Spleen (tissue), 7 donors: Measurements from ENCODE around the gene C8A.

Experiments used
- CTCF ChIP-seq, 11 experiments: fragments of 200-600 bp in 7 of 11; fragments of 450-650 bp in 4 of 11; sonication (generic) in 4 of 11; IDR thresholded peaks in 8 of 11; conservative IDR thresholded peaks in 3 of 11; 1 replicate in 7 of 11; 2 replicates in 4 of 11; pipeline versions ENCODE4 v1.4.0 to v1.8.0; 2016 to 2021; ENCODE audit warnings: antibody characterized with exemption in 11 of 11, inconsistent platforms in 4 of 11, mild to moderate bottlenecking in 1 of 11
- POLR2A ChIP-seq, 3 donors: fragments of 450-650 bp; IDR thresholded peaks; one replicate each; pipeline ENCODE4 v1.5.1; 2017; ENCODE audit warnings: antibody characterized with exemption in 3 of 3, mild to moderate bottlenecking in 1 of 3
- POLR2AphosphoS5 ChIP-seq, 3 donors: sonication (generic); formaldehyde crosslinking; IDR thresholded peaks; one replicate each; pipeline ENCODE4 v1.5.1; 2017; ENCODE audit warnings: antibody characterized with exemption in 3 of 3
- donor health status: DM: no; HTN: no; CAD: no; lungs with moderate emphysema.
- donor health status: DM: no; HTN: no; CAD: no.
- donor health status: DM: no; HTN: no; CAD: no.

- TF ChIP-seq CTCF (IDR thresholded peaks at IDR 0.05 in 8 of 11, conservative IDR thresholded peaks at IDR 0.05 in 3 of 11) = no peak
- TF ChIP-seq POLR2A (IDR thresholded peaks at IDR 0.05) = no peak
- no peak for TF ChIP-seq POLR2AphosphoS5 (IDR thresholded peaks at IDR 0.05)
These were observed 39.4 kb downstream of the C8A start for GRCh38 chr1:56894014-56894413.
